VCaP (cell line): Measurements from ENCODE around the gene ARID1B.
A peak's percentile ranks its signal among the peaks of the same experiment; 100 is the strongest.

ENCODE experiments used
- H3K27ac ChIP-seq: fragments of 450-650 bp; 2 replicates; pipeline ENCODE4 v1.5.1; 2017
- TF ChIP-seq, protein P1 (sequence below): fragments of 450-650 bp; conservative IDR thresholded peaks from 2 replicates; pipeline ENCODE4 v1.5.1; 2017; ENCODE audit warnings: mild to moderate bottlenecking, moderate library complexity

ARID1B gene

DNA sequence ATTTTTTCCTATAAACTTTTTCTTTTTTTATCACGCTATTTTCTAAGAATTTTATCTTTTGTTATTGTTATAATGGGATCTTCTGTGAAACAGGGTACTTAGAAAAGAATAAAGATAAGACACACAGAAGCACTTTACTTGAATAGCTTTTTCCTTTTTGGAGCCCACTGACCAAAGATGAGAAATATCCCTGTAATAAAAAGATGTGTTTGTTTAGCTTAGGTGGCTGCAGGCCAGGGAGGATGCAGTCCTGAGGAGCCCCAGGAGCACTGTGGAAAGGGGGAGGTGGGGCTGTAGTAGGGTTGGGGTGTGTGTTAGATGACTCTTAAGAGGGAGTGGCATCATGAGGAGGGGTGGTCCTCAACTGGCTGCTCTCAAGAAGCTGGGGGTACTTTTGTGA, 128.6 kb downstream of the ARID1B start:
- TF ChIP-seq, protein P1, sequence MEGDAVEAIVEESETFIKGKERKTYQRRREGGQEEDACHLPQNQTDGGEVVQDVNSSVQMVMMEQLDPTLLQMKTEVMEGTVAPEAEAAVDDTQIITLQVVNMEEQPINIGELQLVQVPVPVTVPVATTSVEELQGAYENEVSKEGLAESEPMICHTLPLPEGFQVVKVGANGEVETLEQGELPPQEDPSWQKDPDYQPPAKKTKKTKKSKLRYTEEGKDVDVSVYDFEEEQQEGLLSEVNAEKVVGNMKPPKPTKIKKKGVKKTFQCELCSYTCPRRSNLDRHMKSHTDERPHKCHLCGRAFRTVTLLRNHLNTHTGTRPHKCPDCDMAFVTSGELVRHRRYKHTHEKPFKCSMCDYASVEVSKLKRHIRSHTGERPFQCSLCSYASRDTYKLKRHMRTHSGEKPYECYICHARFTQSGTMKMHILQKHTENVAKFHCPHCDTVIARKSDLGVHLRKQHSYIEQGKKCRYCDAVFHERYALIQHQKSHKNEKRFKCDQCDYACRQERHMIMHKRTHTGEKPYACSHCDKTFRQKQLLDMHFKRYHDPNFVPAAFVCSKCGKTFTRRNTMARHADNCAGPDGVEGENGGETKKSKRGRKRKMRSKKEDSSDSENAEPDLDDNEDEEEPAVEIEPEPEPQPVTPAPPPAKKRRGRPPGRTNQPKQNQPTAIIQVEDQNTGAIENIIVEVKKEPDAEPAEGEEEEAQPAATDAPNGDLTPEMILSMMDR: no peak
- H3K27ac ChIP-seq: peak overlapping the region; percentile 20; the same call in 1 of the 2 replicates

DNA sequence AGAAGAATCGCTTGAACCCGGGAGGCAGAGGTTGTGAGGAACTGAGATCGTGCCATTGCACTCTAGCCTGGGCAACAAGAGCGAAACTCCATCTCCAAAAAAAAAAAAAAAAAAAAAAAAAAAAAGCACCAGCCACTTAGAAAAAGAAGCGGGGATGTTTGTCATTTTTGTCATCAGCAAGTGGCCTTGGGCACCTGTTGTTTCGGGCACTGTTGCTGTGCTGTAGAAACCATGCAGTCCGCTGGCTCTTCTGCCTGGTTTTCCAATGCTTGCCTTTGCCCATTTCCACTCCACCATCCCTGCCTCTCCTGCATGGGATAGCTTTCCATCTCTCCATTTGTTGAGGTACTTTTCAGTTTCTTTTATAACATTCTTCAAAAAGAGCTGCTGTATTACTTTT, 129.3 kb downstream of the ARID1B start:
- H3K27ac ChIP-seq: no peak overlapping the region
- TF ChIP-seq, protein P1: no peak

DNA sequence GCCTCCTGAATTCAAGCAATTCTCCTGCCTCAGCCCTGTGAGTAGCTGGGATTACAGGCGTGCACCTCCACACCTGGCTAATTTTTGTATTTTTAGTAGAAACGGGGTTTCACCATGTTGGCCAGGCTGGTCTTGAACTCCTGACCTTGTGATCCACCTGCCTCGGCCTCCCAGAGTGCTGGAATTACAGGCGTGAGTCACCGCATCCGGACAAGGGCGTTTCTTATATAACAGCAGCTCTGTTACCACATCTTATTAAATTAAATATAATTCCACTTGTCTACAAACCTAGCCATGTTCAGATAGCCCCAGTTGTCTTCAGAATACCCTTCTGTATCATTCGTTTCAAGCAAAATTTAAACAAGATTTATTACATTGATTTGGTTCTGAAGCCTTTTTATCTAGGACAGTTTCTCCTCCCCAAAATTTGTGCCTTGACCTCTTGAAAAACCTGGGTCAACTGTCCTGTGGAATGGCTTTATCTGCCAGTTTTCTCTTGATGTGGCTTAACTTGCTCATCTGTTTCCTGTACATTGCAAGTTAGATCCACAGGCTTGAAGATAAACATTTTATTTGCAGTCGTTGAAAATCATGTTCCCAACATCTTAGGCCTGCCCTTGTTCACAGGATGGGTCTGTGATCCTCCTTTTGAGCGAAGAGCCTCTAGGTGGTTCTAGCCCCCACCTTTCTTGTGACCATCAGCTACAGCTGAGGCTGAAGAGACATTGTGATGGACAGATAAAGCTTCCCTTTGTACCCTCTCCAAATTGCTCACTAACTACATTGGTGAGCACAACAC, 132.2 kb downstream of the ARID1B start:
- H3K27ac ChIP-seq: no peak overlapping the region
- TF ChIP-seq, protein P1: no peak

DNA sequence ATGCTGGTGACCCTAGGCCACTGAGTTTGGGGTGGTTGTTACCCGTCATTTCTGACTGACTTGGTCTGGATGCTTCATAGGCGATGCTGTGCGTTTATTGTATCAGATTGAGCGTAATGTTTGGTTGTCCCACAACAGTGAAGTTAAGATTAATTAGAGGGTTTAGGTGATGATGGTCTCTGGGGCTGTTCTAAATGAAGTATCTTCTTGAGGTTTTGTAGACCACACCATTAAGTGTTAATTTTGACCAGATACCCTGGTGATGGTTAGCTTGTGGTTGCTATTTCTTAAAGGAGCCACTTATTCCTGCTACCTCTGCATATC, 132.8 kb downstream of the ARID1B start:
- TF ChIP-seq, protein P1: no peak
- H3K27ac ChIP-seq: no peak overlapping the region

DNA sequence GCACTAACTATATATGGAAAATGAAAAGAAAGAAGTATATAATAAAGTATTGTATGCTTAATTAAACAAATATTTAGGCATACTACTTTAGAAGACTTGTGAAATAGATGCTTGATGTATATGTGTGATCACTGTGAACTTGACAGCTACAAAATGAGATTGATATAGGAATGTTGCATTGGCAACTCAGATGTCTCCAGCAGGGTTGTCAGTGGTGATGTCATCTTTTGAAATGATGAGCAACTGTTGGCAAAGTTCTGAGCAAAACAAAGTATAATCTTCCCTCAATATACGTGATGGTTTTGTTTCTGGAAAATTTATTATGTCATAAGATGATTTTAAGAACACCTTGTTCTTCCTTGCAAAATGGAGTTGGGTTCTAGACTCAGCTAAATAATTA, 133.8 kb downstream of the ARID1B start:
- H3K27ac ChIP-seq: no peak overlapping the region
- TF ChIP-seq, protein P1: no peak

DNA sequence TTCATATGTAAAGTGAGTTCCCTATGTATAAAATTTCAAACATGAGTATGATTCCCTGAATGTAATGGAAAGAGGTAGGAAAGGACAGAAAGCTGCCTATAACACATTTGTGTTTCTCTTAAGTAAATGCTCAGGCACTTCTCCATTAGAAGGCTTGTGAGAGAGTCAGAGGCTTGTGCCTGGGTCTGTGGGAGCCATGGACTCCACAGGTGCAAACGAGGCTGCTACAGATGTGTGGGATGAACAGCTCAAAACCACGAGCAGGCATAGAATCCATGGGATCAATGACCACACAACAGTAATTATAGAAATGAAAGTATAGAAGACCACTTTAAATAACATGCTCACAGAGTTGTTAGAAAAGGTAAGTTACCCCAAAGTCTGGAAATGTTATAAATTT, 134.4 kb downstream of the ARID1B start:
- no peak overlapping the region for H3K27ac ChIP-seq
- TF ChIP-seq, protein P1: no peak

DNA sequence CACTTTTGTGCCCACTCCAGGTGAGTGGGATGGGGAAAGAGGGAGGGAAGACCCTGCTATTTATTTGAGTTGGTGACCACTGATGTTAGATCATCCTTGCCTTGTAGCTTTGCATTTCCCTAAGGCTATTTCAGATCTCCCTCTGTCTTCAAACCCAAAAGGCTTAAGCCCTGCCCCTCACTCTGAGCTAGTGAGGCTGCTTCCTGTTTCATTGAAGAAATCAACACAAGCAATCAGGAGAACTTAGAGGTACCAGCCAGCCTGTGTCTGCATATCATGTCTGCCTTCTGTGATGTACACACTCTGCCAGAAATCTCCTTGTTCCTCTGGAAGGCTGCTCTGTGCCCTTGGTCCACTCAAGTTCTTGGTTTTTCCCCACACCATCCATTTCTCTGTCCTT, 135.3 kb downstream of the ARID1B start:
- TF ChIP-seq, protein P1: no peak
- no peak overlapping the region for H3K27ac ChIP-seq
